SK-N-MC (cell line): ENCODE measurements around the gene DNAI7.

Experiments
- EZH2 ChIP-seq: fragments of 200-600 bp; sonication (generic); IDR thresholded peaks from one replicate; pipeline ENCODE4 v1.6.1; 2017; ENCODE audit warnings: antibody characterized with exemption
- POLR2AphosphoS5 ChIP-seq: IDR thresholded peaks from 2 replicates; pipeline ENCODE4 v1.6.1; 2012; ENCODE audit warnings: mild to moderate bottlenecking, low read depth, low read length, borderline replicate concordance

GRCh38 chr12:25152055-25152454 is 42.9 kb downstream of the DNAI7 start:
- TF ChIP-seq EZH2: no peak
- TF ChIP-seq POLR2AphosphoS5: no peak
